ENCODE measurements around the gene CA12.
"Not testable (repeated sequence)": the region's sequence is repeated elsewhere in the genome, so short reads cannot be mapped to it uniquely, and the experiment has no call there.

The CA12 gene

GRCh38 chr15:63347074-63347857 lies 34.4 kb downstream of the CA12 start:
- TF ChIP-seq CTCF (conservative IDR thresholded peaks at IDR 0.05; ENCODE audit: control insufficient read depth, insufficient read depth, low read depth, low read length), result no peak
- DNase-seq (ENCODE audit: low read depth), result no peak
- no peak overlapping the region for H3K4me3 ChIP-seq (ENCODE audit: control insufficient read depth, low read depth, low read length)

GRCh38 chr15:63345391-63345752 lies 36.3 kb downstream of the CA12 start:
- no peak for DNase-seq (ENCODE audit: low read depth)
- H3K4me3 ChIP-seq (ENCODE audit: control insufficient read depth, low read depth, low read length), result no peak overlapping the region
- TF ChIP-seq CTCF (conservative IDR thresholded peaks at IDR 0.05; ENCODE audit: control insufficient read depth, insufficient read depth, low read depth, low read length), result no peak

- no peak overlapping the region for H3K4me3 ChIP-seq (ENCODE audit: control insufficient read depth, low read depth, low read length)
- TF ChIP-seq CTCF (conservative IDR thresholded peaks at IDR 0.05; ENCODE audit: control insufficient read depth, insufficient read depth, low read depth, low read length), result no peak
- no peak for DNase-seq (ENCODE audit: low read depth)
These were observed 36.8 kb downstream of the CA12 start for GRCh38 chr15:63344731-63345390.

- H3K4me3 ChIP-seq (ENCODE audit: control insufficient read depth, low read depth, low read length); DNase-seq (ENCODE audit: low read depth): not testable (repeated sequence)
These were observed 38.6 kb downstream of the CA12 start for GRCh38 chr15:63342996-63343562.

GRCh38 chr15:63341898-63342297 lies 39.7 kb downstream of the CA12 start:
- TF ChIP-seq CTCF (conservative IDR thresholded peaks at IDR 0.05; ENCODE audit: control insufficient read depth, insufficient read depth, low read depth, low read length), result no peak
- DNase-seq (ENCODE audit: low read depth), result no peak
- no peak overlapping the region for H3K4me3 ChIP-seq (ENCODE audit: control insufficient read depth, low read depth, low read length)

- no peak for TF ChIP-seq CTCF (conservative IDR thresholded peaks at IDR 0.05; ENCODE audit: control insufficient read depth, insufficient read depth, low read depth, low read length)
- H3K4me3 ChIP-seq (ENCODE audit: control insufficient read depth, low read depth, low read length), result no peak overlapping the region
- no peak for DNase-seq (ENCODE audit: low read depth)
These were observed 40.8 kb downstream of the CA12 start for GRCh38 chr15:63340878-63341277.

GRCh38 chr15:63340353-63340752 lies 41.3 kb downstream of the CA12 start:
- TF ChIP-seq CTCF (conservative IDR thresholded peaks at IDR 0.05; ENCODE audit: control insufficient read depth, insufficient read depth, low read depth, low read length), result no peak
- DNase-seq (ENCODE audit: low read depth), result no peak
- no peak overlapping the region for H3K4me3 ChIP-seq (ENCODE audit: control insufficient read depth, low read depth, low read length)
